ES-I3 (cell line): Measurements from ENCODE around the gene CCR9.

ENCODE experiments used
- H3K36me3 ChIP-seq: 2 replicates; pipeline ENCODE4 v1.6.1; 2013; ENCODE audit warnings: mild to moderate bottlenecking, low read length, control low read depth, moderate library complexity; ENCODE audit not compliant: insufficient read depth
- H3K4me1 ChIP-seq: 2 replicates; pipeline ENCODE4 v1.6.1; 2013; ENCODE audit warnings: mild to moderate bottlenecking, control low read depth, low read length; ENCODE audit not compliant: insufficient read depth
- H3K9ac ChIP-seq: 2 replicates; pipeline ENCODE4 v1.6.1; 2013; ENCODE audit warnings: low read depth, mild to moderate bottlenecking, low read length, moderate library complexity
- H3K9me3 ChIP-seq: 2 replicates; pipeline ENCODE4 v1.6.1; 2013; ENCODE audit warnings: mild to moderate bottlenecking, low read length, moderate library complexity; ENCODE audit not compliant: control insufficient read depth, insufficient read depth

CCR9 gene

DNA sequence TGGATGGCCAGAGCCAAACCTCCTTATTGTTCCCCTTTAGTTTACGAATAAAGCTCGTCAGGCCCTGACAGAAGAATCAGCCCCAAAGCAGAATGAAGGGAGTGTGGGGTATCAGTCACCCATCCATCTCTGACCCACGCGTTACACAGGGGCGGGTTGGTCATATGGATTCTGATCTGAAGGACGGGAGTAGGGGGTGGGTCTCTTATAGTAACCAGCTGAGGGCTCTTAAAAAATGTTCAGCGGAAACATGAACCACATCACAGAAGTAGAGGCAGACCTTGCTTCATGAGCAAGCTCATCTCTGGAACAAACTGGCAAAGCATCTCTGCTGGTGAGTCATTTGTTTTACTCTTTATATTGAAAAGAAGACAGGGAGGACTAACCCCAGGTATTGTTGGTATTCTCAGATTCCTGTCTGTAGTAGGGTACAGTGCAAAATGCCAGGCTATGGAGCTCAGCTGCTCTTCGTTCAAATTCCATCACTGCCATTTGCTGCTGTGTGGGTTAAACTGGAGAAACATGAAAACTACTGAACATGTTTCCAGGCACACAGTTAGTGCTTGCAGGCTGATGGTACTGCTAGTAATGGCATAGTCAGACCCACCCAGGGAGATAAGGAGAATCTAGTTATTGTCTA, 57.0 kb downstream of the CCR9 start, which contains the start of gene CXCR6:
CXCR6 (plus strand) TSS at position 258 of the 640 bp plus-strand sequence. CDS start 3,018 bp downstream, outside the sequence.
- no peak within 1 kb of the TSS for H3K9ac ChIP-seq

GRCh38 chr3:45944830-45945620, 58.7 kb downstream of the CCR9 start:
- Histone ChIP-seq H3K9ac (no peak overlapping the region), H3K9me3 (peaks cover 3% of the 10 kb centered on the region; the same call in 1 of the 2 replicates), H3K36me3 (no peaks in the 10 kb centered on the region; the same call in 1 of the 2 replicates), H3K4me1 (no peaks in the 10 kb centered on the region)

More for the DNA sequence above, 57.0 kb downstream of the CCR9 start, which contains the start of gene CXCR6:
- Histone ChIP-seq H3K9me3 (peaks cover 3% of the 10 kb centered on the region; the same call in 1 of the 2 replicates), H3K4me1 (no peaks in the 10 kb centered on the region; the same call in 1 of the 2 replicates), H3K36me3 (no peaks in the 10 kb centered on the region; the same call in 1 of the 2 replicates)

- Histone ChIP-seq H3K9ac (no peak overlapping the region), H3K4me1 (no peaks in the 10 kb centered on the region), H3K36me3 (no peaks in the 10 kb centered on the region; the same call in 1 of the 2 replicates), H3K9me3 (no peaks in the 10 kb centered on the region)
Observed at GRCh38 chr3:45946307-45946706, 60.0 kb downstream of the CCR9 start.

GRCh38 chr3:45946875-45947274, 60.5 kb downstream of the CCR9 start:
- Histone ChIP-seq H3K36me3 (no peaks in the 10 kb centered on the region; the same call in 1 of the 2 replicates), H3K9ac (no peak overlapping the region), H3K9me3 (no peaks in the 10 kb centered on the region), H3K4me1 (no peaks in the 10 kb centered on the region)

DNA sequence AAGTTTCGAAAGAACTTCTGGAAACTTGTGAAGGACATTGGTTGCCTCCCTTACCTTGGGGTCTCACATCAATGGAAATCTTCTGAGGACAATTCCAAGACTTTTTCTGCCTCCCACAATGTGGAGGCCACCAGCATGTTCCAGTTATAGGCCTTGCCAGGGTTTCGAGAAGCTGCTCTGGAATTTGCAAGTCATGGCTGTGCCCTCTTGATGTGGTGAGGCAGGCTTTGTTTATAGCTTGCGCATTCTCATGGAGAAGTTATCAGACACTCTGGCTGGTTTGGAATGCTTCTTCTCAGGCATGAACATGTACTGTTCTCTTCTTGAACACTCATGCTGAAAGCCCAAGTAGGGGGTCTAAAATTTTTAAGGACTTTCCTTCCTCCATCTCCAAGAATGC, 61.0 kb downstream of the CCR9 start:
- Histone ChIP-seq H3K4me1 (no peaks in the 10 kb centered on the region), H3K9me3 (no peaks in the 10 kb centered on the region), H3K36me3 (no peaks in the 10 kb centered on the region; the same call in 1 of the 2 replicates), H3K9ac (no peak overlapping the region)

DNA sequence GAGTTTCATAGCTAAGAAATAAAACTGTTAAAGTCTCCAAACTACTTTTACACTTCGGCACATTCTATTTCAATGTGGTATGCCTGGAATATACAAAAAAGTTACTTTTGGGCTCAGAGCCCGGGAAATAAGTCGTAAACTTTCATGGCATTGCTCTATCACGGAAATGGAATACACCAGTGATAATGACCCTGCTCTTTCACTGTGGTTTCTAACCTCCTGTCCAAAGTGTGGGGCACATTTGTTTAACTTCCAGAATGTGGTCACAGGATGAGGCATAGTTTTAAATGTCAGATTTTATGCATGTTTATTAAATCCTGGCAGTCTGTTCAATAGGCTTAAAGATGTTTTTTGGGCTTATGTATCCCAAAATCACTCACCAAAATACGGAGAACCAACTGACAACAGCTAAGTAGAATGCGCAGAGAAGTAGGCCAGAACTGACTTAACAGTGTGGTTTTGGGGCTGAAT, 62.0 kb downstream of the CCR9 start:
- Histone ChIP-seq H3K9me3 (no peaks in the 10 kb centered on the region), H3K36me3 (peaks cover 2% of the 10 kb centered on the region; the same call in 1 of the 2 replicates), H3K9ac (no peak overlapping the region), H3K4me1 (no peaks in the 10 kb centered on the region)

DNA sequence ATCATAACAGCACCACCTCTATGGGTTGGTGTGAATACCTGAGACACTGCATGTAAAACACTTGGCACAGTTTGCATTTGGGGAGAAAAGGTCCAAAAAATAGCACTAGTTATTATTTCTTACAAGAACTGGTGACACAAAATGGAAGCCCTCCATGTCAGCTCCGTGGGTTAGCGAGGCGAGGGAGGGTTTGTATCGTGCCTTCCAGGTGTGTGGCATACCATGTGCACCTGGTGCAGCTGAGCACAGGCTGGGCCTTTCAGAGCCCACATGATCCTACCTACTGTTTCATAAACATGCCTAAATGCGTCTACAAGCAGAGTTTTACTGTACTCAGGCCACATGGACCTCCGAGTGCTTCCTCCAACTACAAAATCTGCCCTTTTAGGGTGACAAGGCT, 62.5 kb downstream of the CCR9 start:
- H3K4me1 ChIP-seq = no peaks in the 10 kb centered on the region
- no peak overlapping the region for H3K9ac ChIP-seq
- H3K9me3 ChIP-seq = no peaks in the 10 kb centered on the region
- H3K36me3 ChIP-seq = peaks cover 5% of the 10 kb centered on the region; the same call in 1 of the 2 replicates

- Histone ChIP-seq H3K36me3 (peaks cover 5% of the 10 kb centered on the region; the same call in 1 of the 2 replicates), H3K9ac (no peak overlapping the region), H3K4me1 (no peaks in the 10 kb centered on the region), H3K9me3 (no peaks in the 10 kb centered on the region)
Observed at GRCh38 chr3:45949432-45949831, 63.1 kb downstream of the CCR9 start.

DNA sequence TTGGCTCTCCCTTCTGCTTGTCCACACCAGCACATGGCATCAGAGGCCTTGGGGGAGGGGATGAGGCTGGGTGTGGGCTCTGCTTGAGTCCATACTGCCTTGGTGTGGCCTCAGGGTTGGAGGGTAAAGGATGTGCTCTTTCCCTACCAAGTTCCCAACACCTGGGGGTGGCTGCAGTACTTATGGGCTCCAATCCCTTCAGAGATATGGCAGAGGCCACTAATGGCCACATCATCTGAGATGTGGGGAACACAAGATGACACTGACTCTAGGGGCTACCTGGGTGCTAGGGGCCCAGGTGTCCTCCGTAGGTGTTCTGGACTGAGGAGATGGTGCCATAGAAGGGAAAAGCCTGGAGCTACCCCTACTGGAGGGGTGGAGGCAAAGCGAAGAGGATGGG, 63.8 kb downstream of the CCR9 start:
- H3K9me3 ChIP-seq = no peaks in the 10 kb centered on the region
- H3K36me3 ChIP-seq = peaks cover 5% of the 10 kb centered on the region; the same call in 1 of the 2 replicates
- no peaks in the 10 kb centered on the region for H3K4me1 ChIP-seq
- no peak overlapping the region for H3K9ac ChIP-seq

- Histone ChIP-seq H3K4me1 (no peaks in the 10 kb centered on the region), H3K9me3 (no peaks in the 10 kb centered on the region), H3K9ac (no peak overlapping the region), H3K36me3 (peaks cover 10% of the 10 kb centered on the region; the same call in 1 of the 2 replicates)
Observed at GRCh38 chr3:45950686-45951600, 64.6 kb downstream of the CCR9 start.

- H3K9me3 ChIP-seq = no peaks in the 10 kb centered on the region
- H3K36me3 ChIP-seq = peaks cover 10% of the 10 kb centered on the region; the same call in 1 of the 2 replicates
- H3K9ac ChIP-seq = no peak overlapping the region
- H3K4me1 ChIP-seq = no peaks in the 10 kb centered on the region
Observed at GRCh38 chr3:45951946-45952345, 65.6 kb downstream of the CCR9 start.

- H3K4me1 ChIP-seq = no peaks in the 10 kb centered on the region
- H3K9me3 ChIP-seq = no peaks in the 10 kb centered on the region
- H3K9ac ChIP-seq = no peak overlapping the region
- H3K36me3 ChIP-seq = peaks cover 10% of the 10 kb centered on the region; the same call in 1 of the 2 replicates
Observed at GRCh38 chr3:45952456-45952855, 66.1 kb downstream of the CCR9 start.
